Heart left ventricle (tissue), 13 donors: Measurements from ENCODE around the gene ADRM1.

ENCODE experiments used
- POLR2A ChIP-seq, 2 donors: fragments of 450-650 bp; IDR thresholded peaks; one replicate each; pipeline ENCODE4 v1.6.1; 2017; ENCODE audit warnings: antibody characterized with exemption in 2 of 2, mild to moderate bottlenecking in 2 of 2, moderate library complexity in 2 of 2
- TF ChIP-seq, protein P1 (sequence below), 12 donors: fragments of 200-600 bp; sonication (generic) in 4 of 12; IDR thresholded peaks; one replicate each; pipeline versions ENCODE4 v1.5.0 to v1.8.0; 2018 to 2022; ENCODE audit warnings: antibody characterized with exemption in 12 of 12, mild to moderate bottlenecking in 5 of 12
- donor health status: ischemic (EF 13 %, LVEDD 7.1; RV severe dilation, severe dysfunction).
- donor health status: DM: no; HTN: yes; CAD: no.
- donor health status: DM: no; HTN: no; CAD: no.
- donor health status: ischemic (EF 25% LVEDD 6.9; RV normal size, moderate dysfunction).
- donor health status: ischemic (EF 25% LVEDD 5.7; RV mildly dilated, moderate dysfunction).
- donor health status: ischemic (EF 35%, LVEDD 5.7; RV mildly dilated, moderate dysfunction).
- donor health status: nonischemic (EF 11% LVEDD 7.7; RV severe dilation, severe dysfunction).
- donor health status: DM: yes; HTN: yes; CAD: no.
- donor health status: PGD.
- donor health status: ischemic (EF 29% LVEDD 5.4; RV normal size, mild dysfunction).
- donor health status: nonischemic (EF 23%, LVEDD 6.1; RV moderate dilation, normal function).

DNA sequence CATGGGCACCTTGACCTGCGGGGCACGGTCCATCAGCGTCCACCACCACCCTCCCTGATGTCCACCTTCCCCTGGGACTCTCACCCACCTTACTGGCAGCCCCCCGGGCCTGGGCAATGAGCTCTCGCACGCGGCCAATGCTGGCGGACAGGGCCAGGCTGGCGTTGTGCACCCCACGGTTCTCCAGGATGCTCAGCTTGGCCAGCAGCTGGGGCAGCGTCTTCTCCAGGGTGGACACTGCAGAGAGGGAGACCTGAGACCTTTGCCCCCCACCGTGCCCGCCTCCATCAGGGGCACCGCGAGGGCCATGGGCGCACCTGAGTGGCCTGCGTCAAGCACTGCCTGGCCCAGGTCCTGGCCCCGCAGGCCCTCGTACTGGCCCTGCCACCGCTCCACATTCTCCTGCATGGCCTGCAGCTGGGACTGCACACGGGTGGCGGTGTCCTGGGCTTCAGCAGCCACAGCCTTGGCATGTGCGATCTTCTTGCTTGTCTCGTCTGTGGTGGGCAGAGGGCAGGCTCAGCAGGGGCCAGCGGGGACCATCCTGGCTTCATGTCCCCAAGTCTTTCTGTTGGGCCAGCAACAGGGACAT, 12.0 kb downstream of the ADRM1 start:
- TF ChIP-seq, protein P1, sequence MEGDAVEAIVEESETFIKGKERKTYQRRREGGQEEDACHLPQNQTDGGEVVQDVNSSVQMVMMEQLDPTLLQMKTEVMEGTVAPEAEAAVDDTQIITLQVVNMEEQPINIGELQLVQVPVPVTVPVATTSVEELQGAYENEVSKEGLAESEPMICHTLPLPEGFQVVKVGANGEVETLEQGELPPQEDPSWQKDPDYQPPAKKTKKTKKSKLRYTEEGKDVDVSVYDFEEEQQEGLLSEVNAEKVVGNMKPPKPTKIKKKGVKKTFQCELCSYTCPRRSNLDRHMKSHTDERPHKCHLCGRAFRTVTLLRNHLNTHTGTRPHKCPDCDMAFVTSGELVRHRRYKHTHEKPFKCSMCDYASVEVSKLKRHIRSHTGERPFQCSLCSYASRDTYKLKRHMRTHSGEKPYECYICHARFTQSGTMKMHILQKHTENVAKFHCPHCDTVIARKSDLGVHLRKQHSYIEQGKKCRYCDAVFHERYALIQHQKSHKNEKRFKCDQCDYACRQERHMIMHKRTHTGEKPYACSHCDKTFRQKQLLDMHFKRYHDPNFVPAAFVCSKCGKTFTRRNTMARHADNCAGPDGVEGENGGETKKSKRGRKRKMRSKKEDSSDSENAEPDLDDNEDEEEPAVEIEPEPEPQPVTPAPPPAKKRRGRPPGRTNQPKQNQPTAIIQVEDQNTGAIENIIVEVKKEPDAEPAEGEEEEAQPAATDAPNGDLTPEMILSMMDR (IDR thresholded peaks at IDR 0.05), result no peak
- TF ChIP-seq POLR2A (IDR thresholded peaks at IDR 0.05), result no peak
